22Rv1 (cell line): Measurements from ENCODE around the gene TGM2.

ENCODE experiments used
- H3K27ac ChIP-seq: fragments of 450-650 bp; 2 replicates; pipeline ENCODE4 v1.5.1; 2017
- ZFX ChIP-seq: fragments of 450-650 bp; IDR thresholded peaks from 2 replicates; pipeline ENCODE4 v1.6.1; 2017; ENCODE audit warnings: antibody characterized with exemption, borderline replicate concordance
- TF ChIP-seq, protein P1 (sequence below): fragments of 450-650 bp; IDR thresholded peaks from 2 replicates; pipeline ENCODE4 v1.5.1; 2017; ENCODE audit warnings: mild to moderate bottlenecking

Gene TGM2

DNA sequence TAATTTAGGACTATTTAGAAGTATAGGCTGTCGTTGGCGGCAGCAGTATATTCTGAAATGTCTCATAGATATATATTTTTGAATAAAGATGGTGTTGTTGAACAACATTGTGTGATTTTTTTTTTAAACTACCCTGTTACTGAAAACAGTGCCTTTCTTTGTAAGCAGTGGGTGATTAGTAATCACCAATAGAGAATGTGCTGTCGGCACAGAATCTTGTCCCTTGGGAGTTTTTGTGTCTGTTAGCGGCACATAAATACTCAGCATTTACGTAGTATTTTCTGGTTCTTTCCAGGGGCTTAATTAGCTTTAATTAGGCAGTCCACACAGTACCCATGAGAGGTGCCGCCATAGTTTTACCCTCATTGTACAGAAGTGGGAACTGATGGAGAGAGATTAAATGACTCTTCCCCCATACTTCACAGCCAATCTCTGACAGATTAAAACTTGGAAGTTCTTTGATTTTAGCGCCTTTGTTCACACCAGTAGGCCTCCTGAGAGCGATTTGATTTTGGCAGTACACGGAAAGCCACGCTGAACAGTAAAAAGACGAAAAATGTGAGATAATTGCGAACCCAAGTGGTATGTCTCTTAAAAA lies 72.7 kb downstream of the TGM2 start:
- TF ChIP-seq, protein P1, sequence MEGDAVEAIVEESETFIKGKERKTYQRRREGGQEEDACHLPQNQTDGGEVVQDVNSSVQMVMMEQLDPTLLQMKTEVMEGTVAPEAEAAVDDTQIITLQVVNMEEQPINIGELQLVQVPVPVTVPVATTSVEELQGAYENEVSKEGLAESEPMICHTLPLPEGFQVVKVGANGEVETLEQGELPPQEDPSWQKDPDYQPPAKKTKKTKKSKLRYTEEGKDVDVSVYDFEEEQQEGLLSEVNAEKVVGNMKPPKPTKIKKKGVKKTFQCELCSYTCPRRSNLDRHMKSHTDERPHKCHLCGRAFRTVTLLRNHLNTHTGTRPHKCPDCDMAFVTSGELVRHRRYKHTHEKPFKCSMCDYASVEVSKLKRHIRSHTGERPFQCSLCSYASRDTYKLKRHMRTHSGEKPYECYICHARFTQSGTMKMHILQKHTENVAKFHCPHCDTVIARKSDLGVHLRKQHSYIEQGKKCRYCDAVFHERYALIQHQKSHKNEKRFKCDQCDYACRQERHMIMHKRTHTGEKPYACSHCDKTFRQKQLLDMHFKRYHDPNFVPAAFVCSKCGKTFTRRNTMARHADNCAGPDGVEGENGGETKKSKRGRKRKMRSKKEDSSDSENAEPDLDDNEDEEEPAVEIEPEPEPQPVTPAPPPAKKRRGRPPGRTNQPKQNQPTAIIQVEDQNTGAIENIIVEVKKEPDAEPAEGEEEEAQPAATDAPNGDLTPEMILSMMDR: no peak
- no peak for TF ChIP-seq ZFX
- H3K27ac ChIP-seq: no peak overlapping the region

DNA sequence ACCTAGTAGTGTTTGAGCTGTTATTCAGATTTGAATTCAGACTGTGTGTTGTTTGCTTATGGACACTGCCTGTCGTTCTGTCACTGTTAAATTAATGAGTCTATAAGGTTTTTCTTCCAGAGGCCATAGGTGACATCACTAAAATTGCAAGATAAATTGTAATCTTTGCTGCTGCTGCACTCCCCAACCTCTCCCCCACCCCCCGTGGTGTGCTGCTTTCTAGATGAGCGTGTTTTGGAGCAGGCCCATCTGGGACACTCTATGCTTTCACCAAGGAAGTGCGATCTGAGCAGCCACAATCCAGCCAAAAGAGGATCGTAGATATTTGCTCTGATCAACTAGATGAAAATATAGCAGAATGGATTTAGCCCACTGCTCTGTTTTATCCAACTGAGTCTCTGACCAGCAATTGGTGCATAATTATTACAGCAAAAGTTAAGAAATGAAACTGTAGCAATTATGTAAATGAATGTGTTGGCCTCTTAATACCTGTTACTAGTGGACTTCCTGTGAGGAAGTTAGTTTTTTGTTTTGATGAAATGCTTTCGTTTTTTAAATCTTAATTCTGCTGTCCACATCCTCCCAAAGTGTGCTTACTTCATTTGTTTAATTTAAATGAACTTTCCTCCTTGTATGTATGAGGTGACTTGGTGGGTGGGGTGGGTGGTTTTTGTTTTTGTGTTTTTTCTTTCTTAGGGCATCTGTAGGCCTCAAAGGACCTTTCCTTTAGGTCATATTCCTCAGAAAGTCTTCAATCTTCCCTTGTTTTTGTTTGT lies 73.4 kb downstream of the TGM2 start:
- TF ChIP-seq, protein P1: no peak
- TF ChIP-seq ZFX: no peak
- H3K27ac ChIP-seq: no peak overlapping the region

DNA sequence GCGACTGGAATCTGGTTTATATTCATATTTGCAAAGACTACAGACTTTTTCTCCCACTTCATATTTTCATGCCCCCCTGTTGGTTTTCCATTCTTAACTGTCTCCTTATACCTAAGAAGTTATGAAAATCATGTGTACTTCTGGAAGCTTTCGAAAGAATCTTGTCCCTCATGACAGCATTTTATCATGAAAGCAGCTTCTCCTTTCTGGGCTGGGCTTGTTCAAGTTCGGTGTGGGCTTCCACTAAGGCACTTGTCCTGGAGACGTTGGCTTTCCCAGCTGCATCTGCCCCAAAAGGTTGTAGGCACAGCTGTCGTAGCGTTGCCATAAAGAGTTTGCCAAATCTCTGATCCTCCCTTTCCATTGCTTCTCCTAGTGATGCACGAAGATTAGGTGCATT lies 75.0 kb downstream of the TGM2 start:
- TF ChIP-seq, protein P1: no peak
- TF ChIP-seq ZFX: no peak
- no peak overlapping the region for H3K27ac ChIP-seq

DNA sequence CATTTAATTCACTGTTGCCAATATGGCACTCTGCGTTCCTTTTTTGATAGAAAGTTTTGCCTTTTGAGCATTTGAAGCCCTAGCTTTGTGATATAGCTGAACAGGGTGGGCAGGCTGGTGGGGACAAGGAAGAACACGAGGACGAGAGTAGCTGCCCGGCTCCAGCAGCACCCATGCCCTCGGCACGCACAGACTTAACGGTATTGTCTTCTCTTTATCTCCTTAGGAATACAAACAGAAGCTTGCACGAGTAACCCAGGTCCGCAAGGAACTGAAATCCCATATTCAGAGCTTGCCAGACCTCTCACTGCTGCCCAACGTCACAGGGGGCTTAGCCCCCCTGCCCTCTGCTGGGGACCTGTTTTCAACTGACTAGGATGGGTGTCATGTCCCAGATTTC lies 75.6 kb downstream of the TGM2 start:
- no peak for TF ChIP-seq ZFX
- TF ChIP-seq, protein P1: no peak
- no peak overlapping the region for H3K27ac ChIP-seq

DNA sequence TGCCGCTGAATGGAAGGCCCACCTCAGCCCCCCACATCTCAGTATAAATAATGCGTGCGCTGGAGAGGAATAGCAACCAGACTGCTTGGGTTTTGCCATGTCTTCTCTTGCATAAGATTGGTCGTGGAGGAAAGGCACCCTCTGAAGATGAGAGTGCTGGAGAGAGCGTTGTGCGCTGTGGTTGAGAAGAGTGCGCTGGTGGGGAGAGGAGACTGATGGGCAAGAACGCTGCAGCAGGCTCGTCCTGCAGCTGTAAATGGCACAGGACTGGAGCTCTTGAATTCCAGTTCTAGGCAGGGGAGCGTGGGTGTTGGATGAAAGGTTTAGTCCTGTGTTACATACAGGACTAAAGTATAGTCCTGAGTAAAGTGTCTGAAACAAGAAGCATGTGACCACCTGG lies 80.0 kb downstream of the TGM2 start:
- TF ChIP-seq, protein P1: no peak
- TF ChIP-seq ZFX: no peak
- no peak overlapping the region for H3K27ac ChIP-seq

DNA sequence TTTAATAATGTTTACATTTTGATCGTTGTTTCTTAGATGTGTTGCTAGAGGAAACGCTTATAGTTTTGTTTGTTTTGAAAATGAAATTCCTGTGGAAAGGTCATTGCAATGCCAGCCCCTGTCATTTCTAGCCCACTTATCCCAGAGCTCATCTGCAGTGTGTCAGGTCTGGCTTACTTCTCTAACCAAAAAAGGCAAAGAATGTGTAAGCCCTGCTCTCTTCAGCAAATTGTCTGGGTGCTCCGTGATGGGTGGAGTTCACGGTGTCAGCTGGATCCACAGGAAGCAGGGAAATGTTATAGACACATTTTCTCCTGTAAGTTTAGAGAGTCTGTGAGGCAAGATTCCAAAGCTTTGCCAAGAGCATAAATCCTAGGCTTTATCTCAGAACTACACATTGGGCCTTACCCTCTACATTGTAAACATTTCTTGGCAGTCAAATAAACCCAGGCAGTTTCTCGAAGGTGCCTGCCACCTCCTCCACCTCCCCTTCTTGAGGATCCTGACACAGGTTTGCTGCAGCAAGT lies 80.6 kb downstream of the TGM2 start:
- no peak overlapping the region for H3K27ac ChIP-seq
- TF ChIP-seq ZFX: no peak
- TF ChIP-seq, protein P1: no peak
